ENCODE results near the gene ATXN7. TPM values are rescaled to one million over a fixed set of nuclear protein-coding genes. Genes with fewer than 3 reads are reported as not detected.

Gene ATXN7
- polyA plus RNA-seq, 1 donor: 29.0 TPM

GRCh38 chr3:64049832-64050231 is 186.2 kb downstream of the ATXN7 start:
- DNase-seq: no peak

Other genes starting within 250 kb of the ATXN7 start
- gene SNTN, start 211.2 kb upstream of the ATXN7 start, polyA plus RNA-seq (ENCODE audit: insufficient read length): not detected
- 1.00 TPM for gene C3orf49, start 44.6 kb upstream of the ATXN7 start, polyA plus RNA-seq (ENCODE audit: insufficient read length)
- 77.9 TPM for gene THOC7, start 62 bp upstream of the ATXN7 start, polyA plus RNA-seq (ENCODE audit: insufficient read length)
- 1.0 TPM for gene SCAANT1, start 48.5 kb downstream of the ATXN7 start, polyA plus RNA-seq (ENCODE audit: insufficient read length)
- gene PSMD6, start 159.6 kb downstream of the ATXN7 start, polyA plus RNA-seq (ENCODE audit: insufficient read length): 140 TPM

Measured in left kidney (tissue), 2 donors.